CD4-positive, alpha-beta T cell treated with Interleukin-6 for 4 hours (primary cell): ENCODE results near the gene SUN5.
A peak's percentile ranks its signal among the peaks of the same experiment; 100 is the strongest.
"Not testable (repeated sequence)": the region's sequence is repeated elsewhere in the genome, so short reads cannot be mapped to it uniquely, and the experiment has no call there.

ENCODE experiments used
- DNase-seq: peaks from one replicate; pipeline ENCODE4 v3.0.0-alpha.2; 2020; ENCODE audit warnings: mixed read lengths

The SUN5 gene

DNA sequence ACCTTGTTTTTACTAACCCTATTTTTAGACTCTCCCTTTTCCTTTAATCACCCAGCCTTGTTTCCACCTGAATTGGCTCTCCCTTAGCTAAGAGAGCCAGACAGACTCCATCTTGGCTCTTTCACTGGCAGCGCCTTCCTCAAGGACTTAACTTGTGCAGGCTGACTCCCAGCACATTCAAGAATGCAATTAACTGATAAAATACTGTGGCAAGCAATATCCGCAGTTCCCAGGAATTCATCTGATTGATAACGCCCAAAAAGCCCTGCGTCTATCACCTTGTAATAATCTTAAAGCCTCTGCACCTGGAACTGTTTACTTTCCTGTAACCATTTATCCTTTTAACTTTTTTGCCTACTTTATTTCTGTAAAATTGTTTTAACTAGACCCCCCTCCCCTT is 29.1 kb downstream of the SUN5 start:
- DNase-seq: not testable (repeated sequence)

DNA sequence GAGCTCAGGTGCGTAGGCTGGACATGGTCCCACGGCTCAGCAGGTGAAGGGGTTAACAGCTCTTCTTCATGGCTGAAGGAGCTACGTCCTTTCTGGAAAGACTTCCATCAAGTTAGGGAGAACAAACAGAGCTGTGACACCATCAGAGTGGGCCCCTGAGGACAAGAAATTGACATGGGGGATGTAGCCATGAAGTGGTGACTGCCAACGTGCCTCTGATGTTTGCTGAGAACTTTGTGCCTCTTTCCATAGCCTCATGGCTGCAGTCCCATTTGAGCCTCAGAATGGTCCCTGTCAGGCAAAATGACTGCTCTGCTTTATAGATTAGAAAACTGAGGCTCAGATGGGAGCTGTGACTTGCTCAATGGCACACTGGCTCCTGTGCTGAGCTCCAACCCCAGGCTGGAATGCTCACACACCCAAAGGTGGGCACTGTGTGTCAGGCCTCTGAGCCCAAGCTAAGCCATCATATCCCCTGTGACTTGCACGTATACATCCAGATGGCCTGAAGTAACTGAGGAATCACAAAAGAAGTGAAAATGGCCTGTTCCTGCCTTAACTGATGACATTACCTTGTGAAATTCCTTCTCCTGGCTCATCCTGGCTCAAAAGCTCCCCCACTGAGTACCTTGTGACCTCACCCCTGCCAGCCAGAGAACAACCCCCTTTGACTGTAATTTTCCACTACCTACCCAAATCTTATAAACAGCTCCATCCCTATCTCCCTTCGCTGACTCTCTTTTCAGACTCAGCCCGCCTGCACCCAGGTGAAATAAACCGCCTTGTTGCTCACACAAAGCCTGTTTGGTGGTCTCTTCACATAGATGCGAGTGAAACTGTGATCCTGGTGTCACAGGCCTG is 29.8 kb downstream of the SUN5 start:
- DNase-seq: not testable (repeated sequence)

DNA sequence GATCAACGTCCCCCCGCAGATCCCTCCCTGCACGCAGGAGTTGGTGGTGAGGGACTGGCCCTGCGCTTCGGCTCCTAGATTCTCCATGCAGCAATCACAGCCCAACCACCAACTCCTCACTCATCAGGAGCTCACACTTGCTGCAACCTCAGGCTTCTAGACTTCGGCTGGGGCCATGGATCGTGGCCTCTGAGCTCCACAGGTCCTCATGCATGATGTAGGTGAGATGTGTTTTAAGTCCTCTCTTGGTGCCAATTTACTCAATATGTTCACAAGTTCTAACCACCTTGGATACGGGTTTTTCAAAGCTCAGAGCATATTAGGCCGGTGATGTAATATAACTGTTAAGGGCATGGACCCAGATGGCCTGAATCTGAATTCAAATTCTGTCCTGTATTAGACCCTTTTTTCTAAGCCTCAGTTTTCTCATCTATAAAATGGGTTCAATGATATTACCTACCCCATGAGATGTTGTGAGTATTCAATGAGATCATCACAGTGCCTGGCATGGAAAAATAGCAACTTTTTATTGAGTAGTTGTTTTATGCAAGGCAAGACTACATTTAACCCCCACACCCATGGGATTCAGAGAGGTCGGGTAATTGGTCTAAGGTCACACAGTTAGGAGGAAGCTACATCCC is 31.0 kb downstream of the SUN5 start:
- DNase-seq: no peak

DNA sequence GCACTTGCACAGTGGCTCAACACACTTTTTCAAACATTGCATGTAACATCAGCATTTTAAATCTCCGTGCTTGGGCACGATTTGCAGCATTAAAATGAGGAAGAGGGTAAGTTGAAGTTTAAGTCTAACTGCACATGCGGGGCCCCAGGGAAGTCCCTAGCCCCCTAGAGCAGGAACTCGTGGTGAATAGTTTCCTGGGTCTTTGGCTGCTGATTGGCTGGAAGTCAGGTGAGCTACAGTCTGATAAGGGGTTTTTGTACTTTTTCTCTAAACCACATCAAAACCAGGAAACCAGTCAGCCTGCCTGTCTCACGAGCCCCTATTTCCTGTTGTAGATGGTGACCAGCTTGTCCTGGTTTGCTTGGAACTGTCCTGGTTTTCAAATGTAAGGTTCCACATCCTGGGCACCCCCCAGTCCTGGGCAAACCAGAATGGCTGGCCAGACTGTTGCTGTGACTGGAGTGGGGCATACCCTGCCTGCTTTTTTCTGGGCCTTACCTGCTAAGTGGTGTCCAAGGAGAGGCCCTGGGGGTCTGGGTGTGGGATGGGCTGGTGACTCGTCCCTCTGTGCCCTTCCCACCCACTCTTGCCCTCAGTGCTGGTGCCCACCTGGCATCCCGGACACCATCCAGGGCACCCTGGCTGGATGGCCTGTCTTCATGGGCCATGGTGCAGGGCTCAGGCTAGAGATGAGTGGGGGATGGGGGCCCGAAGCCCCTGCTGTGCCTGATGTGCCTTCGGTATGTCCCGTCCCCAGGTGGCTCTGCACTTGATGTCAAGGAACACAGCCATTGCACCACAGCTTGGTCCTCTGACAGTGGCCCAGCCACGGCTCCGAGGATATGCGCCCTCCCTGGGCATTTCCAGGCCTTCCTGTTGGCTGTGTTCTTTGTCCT is 31.8 kb downstream of the SUN5 start:
- DNase-seq: peak; percentile 86

DNA sequence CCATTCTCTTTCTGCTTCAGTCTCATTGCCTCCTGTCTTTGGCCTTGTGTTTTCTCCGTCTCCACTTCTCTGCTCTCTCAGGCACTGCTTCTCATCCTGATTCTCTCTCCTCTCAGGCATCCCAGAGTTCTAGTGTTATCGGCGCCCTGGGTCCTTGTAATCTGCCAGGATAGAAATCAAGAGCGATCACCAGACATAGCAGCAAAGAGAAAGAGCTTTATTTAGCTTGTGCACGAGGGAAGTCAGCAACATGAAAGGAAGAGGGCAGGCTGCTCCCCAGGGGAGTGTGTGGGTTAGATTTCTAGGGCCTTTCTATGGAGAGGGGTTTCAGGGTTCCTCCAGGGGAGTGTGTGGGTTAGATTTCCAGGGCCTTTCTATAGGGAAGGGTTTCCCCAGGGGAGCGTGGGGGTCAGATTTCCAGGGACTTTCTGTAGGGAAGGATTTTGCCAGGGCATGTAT is 32.5 kb downstream of the SUN5 start:
- DNase-seq: peak; percentile 45

DNA sequence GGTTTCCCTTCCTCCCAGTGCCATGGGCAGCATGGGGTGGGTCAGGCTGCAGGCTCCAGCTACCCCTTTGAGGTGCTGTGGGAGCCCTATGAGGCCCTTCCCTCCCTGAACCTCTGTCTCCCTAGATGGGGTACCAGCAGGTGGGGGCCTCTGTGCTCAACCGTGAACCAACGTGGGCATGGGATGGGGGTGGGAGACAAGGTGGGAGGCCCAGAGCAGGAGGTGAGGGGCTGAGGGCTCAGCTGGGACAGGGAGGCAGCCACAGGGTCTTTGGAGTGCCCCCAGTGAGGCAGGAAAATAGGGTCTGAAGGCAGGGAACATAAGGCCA is 33.3 kb downstream of the SUN5 start:
- DNase-seq: no peak

DNA sequence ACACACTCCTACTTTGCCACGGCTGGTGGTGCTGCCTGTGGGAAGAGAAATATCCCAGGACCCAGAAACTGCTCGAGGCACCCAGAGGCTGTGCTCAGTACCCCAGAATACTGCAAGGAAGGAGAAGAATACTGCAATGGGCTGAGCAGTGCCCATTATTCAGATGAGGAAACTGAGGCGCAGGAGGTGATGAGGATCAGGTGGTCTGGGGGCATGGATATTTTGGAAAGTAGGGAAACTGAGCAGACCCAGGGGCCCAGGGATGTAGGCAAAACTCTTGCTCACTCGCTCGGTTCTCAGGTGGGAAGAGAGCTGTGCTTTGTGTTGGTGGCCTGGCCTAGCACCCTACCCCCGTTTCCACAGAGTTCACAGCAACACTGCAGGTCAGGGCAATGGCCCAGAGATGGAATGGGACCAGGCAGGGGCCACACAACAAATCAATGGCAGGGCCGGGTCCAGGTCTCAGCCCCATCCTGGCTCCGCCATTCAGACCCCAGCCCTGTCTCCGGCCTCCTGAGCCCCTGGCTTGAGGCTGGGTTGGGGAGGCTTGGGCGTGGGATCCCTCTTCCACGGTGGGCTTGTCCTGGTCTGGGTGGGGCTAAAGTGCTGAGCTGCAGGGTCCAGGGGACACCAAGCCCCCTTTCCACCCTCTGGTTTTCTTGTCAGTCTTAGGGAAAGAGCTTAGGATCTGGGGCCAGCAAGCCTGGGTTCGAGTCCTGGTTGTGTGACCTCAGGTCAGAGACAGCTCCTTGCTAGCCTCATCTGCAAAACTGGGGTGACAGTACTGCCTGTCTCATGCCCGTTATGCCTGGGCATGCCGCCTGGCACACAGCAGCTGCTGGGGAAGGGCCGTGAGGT is 33.9 kb downstream of the SUN5 start:
- no peak for DNase-seq

DNA sequence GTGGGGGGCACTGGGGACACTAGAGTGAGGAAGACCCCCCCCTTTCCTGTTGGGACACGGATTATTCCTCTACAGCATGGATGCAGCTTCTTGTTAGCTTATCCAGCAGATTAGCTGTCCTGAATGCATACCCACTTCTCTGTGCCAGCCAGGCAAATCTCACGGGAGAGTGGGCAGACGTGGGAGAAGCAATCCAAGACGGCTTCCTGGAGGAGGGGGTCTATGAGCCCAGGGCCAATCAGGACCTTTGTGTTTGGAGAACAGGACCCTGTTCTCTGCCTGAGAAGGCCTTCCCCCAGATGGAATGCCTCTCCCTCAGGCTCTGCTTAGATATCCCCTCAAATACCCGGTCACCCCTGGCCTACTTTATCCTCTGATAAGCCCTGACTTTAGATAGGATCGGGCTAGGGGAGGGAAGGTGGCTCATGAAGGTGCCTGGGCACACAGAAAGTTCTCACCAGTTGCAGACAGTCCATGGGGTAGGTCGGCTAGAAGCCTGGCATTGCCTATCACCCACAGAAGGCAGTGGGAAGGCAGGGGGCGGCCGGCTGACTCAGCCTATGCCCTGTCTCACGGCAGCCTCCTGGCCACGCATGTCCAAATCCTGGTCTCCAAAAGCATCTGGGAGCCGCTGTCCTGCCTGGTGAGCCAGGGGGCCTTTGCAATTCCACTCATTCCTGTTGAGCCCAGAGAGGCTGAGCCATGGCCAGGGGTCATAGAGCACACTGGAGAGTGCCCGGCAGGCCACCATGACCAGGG is 34.7 kb downstream of the SUN5 start:
- no peak for DNase-seq

DNA sequence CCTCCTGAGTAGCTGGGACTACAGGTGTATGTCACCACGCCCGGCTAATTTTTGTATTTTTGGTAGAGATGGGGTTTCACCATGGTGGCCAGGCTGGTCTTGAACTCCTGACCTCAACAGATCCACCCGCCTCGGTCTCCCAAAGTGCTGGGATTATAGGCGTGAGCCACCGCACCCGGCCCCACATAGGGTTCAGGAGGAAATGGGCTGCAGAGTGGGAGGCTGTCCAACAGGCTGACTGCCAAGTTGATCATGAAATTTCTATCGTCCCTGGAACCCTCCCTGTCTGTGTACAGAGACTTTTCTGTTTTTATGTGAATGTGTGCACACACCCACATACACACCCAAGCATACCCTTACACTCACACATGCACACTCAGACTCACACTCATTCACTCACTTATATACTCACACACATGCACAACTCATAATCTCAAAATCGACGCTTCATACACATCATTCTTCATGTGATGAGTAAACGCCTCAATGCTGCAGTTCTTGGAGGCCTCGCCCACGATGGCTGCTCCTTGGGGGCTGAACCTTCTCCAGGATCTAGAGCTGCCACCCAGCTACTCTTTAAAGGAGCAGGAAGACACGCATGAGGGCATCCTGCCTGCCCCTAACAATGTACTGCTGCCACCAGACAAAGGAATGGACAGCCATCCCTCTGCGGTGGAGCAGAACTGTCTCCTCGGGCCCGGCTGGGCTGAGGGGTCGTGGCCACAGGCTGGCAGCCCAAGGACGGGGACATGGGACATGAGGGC is 35.6 kb downstream of the SUN5 start:
- peak; percentile 46 for DNase-seq

DNA sequence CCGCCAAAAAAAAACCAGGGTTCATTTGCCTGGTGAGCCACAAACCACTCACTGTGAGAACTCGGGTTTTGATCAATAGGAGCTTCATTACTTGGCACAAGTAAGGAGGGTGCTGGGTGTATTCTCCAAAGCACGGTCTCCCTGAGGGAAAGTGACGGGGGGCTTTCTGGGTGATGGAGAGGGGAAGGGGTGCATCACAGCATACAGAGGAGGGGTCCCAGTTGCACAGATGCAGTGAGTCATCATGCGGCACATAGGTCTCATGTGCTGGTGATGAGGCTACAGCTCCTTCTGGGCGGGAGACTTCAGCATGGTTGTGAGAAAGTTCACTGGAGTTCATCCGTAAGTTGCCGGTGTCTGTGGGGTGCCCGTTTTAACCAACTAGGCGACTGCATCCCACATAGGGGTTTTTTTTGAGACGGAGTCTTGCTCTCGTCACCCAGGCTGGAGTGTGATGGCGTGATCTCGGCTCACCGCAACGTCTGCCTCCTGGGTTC is 36.2 kb downstream of the SUN5 start:
- DNase-seq: peak; percentile 70

DNA sequence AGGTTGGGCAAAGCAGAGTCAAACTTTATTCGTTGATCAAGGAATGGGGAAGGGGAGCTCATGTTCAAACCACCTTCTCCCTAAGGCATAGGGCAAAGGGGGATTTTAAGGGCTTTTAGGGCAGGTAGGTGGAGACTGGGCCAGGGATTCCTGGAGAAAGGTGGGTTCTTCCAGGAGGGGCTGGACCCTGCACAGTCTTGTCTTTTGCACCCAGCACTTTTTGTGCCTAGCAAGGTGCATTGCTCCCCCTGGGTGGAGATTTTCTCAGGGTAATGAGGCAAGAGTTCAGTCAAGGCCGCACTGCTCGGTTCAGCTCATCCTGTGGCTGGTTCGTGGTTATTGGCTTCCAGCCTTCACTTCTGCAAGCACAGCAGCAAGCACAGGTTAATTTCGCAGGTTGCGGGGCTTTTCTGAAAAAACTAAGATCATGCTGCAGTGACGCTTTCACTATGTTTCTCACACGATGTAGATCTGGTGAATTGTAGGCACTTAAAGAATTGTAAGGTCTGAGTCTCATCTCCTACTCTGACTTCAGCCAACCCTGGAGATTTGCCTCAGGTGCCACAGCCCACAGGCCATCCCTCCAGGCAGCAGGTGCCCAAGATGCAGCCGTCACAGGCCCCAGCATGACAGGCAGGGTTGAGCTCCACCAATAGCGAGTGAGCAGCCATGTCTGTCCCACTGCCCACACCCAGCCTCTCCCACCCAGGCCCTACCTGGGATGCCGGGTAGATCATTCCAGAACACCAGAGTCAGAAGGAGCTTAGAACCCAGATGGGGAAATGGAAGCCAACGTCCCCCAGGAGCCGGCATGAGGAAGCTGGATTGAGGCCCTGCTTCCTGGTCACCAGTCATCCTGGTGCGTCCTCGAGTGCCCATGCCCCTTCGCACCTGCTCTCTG is 37.1 kb downstream of the SUN5 start:
- DNase-seq: peak; percentile 77

DNA sequence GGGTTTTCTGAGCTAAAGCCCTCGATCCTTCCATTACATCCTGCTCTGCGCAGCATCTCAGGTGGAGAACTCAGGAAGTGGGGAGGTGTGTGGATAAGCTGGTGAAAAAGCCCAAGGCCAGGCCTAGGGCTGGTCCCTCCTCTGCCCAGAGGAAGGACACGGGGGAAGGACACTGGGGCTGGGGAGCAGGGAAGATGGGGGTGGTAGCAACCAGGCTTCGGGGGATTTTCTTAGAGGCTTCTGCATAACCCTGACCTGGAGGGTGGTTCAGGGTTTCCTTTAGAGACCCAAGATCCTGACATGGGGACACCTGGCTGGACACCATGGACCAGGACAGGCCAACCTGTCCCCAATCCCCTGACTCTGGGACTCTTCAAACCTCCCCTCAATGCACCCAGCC is 37.9 kb downstream of the SUN5 start:
- no peak for DNase-seq

DNA sequence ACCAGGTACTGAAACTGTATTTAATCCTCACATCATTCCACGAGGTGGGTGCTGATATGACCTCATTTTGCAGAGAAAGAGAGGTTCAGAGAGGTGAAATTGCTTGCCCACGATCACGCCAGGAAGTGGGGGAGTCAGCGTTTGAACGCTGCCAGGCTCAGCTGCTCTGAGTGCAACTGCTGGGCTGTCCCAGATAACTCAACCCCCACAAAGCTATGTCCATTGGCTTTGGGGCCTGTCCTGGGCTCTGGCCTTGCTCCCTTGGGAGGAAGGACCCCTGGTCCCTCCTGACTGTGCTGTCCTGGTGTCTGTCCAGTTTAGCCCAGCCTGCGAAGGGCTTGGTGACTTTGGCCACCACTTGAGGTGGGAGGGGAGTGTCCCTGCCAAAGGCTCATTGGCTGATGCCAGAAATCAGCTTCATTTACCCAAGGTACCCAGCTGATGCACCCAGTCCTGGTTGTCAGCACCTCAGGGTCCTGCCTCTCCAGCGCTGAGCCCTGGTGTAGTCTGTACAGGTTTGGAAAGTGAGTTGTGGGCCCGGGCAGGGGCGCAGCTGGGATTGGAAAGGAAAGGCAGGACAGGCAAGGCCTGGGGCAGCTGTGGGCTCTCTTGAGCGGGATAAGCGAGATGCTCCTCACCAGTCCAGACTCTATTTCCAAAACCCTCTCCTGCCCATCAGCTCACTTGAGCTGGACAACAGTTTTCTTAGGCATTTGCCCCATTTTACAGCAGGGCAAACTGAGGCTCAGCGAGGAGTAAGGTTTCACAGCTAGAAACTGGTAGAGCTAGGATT is 38.5 kb downstream of the SUN5 start:
- DNase-seq: peak; percentile 78

DNA sequence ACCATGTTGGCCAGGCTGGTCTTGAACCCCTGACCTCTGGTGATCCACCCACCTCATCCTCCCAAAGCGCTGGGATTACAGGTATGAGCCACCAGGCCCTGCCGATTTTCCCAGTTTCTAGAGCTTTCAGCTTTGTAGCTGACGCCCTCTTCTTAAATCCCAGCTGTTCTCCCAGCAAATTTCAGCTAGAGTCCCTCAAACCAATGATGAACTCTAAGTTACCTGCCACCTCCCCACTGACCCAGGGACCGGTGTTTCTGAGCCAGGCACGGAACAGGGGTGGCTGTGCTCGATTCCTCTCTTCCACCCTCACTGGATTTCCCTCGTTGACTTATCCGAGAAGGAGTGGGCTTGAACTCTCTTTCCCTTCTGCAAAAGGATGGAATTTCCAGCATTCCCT is 39.1 kb downstream of the SUN5 start:
- DNase-seq: no peak

DNA sequence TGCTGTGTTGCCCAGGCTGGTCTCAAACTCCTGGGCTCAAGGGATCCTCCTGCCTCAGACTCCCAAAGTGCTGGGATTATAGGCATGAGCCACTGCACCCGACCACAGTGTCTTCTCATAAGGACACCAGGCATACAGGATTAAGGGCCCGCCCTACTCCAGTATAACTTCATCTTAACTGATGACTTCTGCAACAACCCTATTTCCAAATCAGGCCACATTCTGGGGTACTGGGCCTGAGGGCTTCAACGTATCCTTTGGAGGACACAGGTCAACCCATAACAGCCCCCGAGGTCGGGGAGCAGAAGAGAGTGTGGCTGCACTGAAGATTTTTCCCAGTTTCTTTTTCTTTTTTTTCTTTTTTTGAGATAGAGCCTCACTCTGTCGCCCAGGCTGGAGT is 39.7 kb downstream of the SUN5 start:
- no peak for DNase-seq

DNA sequence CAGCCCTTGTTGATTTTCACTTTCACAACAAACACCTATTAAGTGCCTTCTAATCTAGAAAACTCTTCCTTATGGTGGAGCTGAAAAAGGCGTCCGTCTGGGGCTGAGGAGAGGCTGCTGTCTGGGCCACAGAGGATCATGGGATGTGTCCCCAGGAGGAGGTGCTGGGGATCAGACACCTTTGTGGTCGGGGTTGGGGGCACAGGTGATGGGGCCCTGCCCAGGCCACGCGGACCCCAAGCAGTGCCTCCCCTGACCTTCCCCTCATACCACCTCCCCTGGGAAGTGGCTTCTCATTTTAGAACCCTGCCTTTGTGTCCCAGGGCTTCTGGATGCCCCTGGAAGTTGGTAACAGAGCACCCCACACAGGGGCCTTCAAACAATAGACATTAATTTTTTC is 41.1 kb downstream of the SUN5 start:
- DNase-seq: no peak

DNA sequence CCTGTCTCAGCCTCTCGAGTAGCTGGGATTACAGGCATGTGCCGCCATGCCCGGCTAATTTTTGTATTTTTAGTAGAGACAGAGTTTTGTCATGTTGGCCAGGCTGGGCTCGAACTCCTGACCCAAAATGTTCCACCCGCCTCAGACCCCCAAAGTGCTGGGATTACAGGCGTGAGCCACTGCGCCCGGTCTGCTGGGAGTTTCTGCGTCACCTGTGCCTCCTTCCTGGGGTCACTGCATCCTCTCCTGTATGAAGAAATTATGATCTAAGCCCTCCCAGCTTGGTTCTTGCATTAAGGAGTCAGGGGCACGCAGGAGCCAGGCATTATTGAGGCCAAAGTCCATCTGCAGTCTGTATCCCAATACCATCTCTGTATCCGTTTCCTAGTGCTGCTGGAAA is 41.6 kb downstream of the SUN5 start:
- DNase-seq: not testable (repeated sequence)

DNA sequence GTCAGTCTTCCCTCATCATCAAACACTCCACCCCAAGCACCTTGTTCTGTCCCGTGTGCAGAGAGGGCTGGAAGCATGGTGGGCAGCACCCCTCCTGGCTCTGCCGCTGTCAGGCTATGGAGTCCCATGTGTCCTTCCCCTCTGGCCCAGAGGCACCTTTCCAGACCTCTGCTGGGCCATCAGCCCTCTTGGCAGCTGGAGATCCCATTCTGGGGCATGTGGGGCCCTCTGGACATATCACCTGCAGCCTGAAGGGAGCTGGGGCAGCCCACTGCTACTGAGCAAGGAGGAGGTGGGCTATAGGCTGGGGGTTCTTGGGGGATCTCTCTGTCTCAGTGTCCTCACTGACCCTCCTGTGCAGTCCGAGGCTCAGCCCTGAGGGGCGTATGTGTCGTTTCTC is 42.2 kb downstream of the SUN5 start:
- DNase-seq: no peak
